Measurements from ENCODE around the gene SH3GLB1. TPM values are rescaled to one million over a fixed set of nuclear protein-coding genes. Genes with fewer than 3 reads are reported as not detected.
"Not testable (repeated sequence)": the region's sequence is repeated elsewhere in the genome, so short reads cannot be mapped to it uniquely, and the experiment has no call there.

SH3GLB1 gene
- total RNA-seq, 1 donor = 47.9 TPM

GRCh38 chr1:86699186-86699585, 5.2 kb upstream of the SH3GLB1 start:
- no peak for DNase-seq (ENCODE audit: low read depth)
- no peak overlapping the region for H3K4me3 ChIP-seq (ENCODE audit: low read depth, low read length)
- no peak for TF ChIP-seq CTCF (IDR thresholded peaks at IDR 0.05; ENCODE audit: insufficient read depth, low read depth, low read length)

DNA sequence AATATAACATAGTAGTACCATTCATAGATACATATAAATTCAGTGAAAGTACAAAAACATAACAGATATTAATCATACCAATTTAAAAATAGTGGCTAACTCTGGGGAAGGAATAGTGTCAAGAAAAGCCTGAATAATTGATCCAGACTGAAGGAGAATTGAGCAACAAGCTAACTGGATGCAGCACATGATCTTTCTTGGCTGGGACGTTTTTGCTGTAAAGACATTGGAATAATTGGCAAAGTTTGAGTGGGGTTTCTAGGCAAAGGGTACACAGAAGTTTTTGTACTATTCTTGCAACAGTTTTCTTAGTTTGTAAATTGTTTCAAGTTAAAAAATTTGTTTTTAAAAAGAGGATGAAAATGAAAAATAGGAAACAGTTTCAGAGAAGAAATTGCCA, 2.6 kb upstream of the SH3GLB1 start:
- no peak for DNase-seq (ENCODE audit: low read depth)
- H3K4me3 ChIP-seq (ENCODE audit: low read depth, low read length) = no peak overlapping the region
- no peak for TF ChIP-seq CTCF (IDR thresholded peaks at IDR 0.05; ENCODE audit: insufficient read depth, low read depth, low read length)

DNA sequence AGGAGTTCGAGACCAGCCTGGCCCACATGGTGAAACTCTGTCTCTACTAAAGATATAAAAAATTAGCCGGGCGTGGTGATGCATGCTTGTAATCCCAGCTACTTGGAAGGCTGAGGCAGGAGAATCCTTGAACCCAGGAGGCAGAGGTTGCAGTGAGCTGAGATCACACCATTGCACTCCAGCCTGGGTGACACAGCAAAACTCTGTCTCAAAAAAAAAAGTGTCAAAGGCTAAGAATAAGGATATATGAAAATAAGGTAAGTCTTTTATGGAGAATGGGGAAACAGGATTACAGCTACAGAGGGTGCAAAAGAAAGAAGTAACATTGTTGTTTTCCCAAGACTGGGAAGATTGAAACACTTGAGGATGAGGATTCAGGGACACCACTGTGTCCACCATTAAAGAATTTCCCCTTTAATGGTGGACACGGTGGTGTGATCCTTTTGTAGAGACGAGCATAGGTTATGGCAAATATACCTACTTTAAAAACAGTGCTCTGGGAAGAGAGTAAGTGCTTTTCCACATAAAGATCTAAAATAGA, 1.4 kb upstream of the SH3GLB1 start:
- H3K4me3 ChIP-seq (ENCODE audit: low read depth, low read length); DNase-seq (ENCODE audit: low read depth): not testable (repeated sequence)

DNA sequence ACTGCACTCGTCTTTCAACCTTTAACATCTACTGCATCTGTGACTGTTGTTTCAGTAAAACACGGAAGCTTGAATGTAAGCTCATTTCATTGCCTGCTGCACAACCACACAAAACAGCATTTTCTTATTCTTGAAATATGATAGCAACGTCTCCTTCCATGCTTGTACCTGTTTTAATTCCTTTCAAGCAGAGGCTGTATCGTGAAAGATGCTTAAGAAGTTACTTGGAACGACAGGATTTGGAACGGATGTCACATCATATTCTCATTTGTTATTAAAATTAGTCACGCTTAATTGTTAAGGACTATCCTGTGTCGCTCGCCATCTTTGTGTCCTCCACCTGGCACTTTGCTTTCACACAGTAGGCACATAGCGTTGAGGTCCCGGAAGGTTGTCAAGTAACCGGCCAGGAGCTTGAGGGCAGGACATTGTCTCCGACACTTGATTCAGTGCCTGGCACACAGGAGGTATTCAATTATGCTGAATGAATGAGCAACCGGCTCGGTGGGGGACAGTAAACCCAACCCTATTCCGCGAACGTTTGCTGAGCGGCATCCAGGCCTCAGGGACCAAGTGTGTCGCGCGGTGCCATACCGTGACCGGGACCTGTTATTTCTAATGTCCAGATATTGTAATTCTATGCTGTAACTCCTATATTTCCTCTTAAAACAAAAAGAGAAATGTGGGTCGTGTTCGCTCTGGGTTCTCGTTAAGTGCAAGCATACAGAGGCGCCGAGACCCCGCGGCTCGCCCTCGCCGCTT, 499 bp upstream of the SH3GLB1 start:
- TF ChIP-seq CTCF (IDR thresholded peaks at IDR 0.05; ENCODE audit: insufficient read depth, low read depth, low read length) = no peak
- H3K4me3 ChIP-seq (ENCODE audit: low read depth, low read length) = peak overlapping the region; percentile 95
- peak; percentile 7 for DNase-seq (ENCODE audit: low read depth)

- peak overlapping the region; percentile 95 for H3K4me3 ChIP-seq (ENCODE audit: low read depth, low read length)
- peak; percentile 67 for DNase-seq (ENCODE audit: low read depth)
- TF ChIP-seq CTCF (IDR thresholded peaks at IDR 0.05; ENCODE audit: insufficient read depth, low read depth, low read length) = no peak
These were observed 742 bp downstream of the SH3GLB1 start for GRCh38 chr1:86704972-86705664.

DNA sequence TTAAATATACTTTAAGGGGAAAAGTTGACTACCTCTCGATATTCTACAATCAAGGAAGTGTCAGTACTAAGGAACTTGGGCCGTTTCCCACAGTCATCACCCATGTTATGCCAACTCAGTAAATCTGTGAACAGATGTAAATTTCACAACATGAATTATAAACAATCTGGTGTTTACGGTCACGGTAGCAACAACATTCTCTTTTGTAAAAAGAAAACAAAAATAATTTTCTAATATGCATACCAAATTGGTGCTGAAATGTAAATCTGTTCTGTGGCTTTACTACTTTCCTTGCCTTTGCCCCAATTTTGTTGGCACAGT, 1.2 kb downstream of the SH3GLB1 start:
- no peak for TF ChIP-seq CTCF (IDR thresholded peaks at IDR 0.05; ENCODE audit: insufficient read depth, low read depth, low read length)
- peak overlapping the region; percentile 95 for H3K4me3 ChIP-seq (ENCODE audit: low read depth, low read length)
- DNase-seq (ENCODE audit: low read depth) = peak; percentile 54

DNA sequence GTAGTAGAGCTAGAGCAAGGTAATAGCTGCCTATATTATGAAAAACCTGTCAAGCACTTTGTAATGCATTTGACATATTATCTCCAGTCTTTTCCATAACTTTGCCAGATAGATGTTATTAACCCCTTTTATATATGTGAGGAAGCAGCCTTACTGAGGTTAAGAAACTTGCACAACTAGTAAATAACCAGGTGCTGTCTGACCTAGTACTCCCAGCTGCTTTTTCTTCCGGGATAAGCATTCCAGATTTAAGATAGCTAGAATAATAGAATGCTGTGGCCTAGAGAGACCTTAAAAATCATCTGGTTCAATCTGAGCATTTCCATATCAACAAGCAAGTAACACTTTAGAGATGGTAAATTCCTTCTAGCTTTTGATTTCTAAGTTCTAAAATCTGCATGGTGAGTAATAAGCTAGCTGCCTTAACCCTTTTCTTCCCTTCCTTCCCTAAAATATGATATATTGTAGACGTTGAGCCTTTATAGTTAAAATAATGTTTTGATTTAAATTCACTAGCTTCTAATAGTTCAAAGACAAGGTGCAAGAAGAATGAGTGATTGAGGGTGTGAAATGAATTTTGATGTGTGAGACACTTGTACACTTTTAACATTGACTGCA, 1.8 kb downstream of the SH3GLB1 start:
- no peak for TF ChIP-seq CTCF (IDR thresholded peaks at IDR 0.05; ENCODE audit: insufficient read depth, low read depth, low read length)
- DNase-seq (ENCODE audit: low read depth) = peak; percentile 24
- peak overlapping the region; percentile 95 for H3K4me3 ChIP-seq (ENCODE audit: low read depth, low read length)
